ENCODE data around the gene NR2E3. TPM values are rescaled to one million over a fixed set of nuclear protein-coding genes. Genes with fewer than 3 reads are reported as not detected.

Gene NR2E3
- total and polyA plus RNA-seq, 11 donors, result 0.07 to 0.25 (median 0.16) TPM; not detected in 7

DNA sequence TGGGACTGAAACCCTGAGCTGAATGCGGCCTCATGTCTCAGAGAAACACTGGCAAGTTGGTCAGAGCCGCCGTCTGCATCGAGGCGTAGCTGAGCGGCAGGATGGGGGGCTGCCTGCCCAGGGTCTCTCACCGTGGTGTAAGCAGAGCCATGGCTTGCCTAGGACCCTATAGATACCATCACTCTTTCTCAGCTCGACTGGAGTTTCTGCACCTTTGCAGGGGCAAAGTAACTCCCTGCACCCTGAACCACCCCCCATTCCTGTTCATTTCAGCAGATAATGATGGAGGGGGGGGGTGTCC is 28.4 kb upstream of the NR2E3 start:
- peaks cover 0 to 3% (median 0%) of the 10 kb centered on the region in 9 donors for H3K36me3 ChIP-seq
- no peaks in the 10 kb centered on the region for H3K27me3 ChIP-seq
- DNase-seq (no peak), ATAC-seq (no peak)
- no peak overlapping the region for H3K4me3 ChIP-seq
- no peak overlapping the region for H3K27ac ChIP-seq
- peaks cover 0 to 37% (median 2%) of the 10 kb centered on the region in 12 donors for H3K4me1 ChIP-seq
- TF ChIP-seq POLR2A (IDR thresholded peaks at IDR 0.05), result no peak
- TF ChIP-seq, protein P1, sequence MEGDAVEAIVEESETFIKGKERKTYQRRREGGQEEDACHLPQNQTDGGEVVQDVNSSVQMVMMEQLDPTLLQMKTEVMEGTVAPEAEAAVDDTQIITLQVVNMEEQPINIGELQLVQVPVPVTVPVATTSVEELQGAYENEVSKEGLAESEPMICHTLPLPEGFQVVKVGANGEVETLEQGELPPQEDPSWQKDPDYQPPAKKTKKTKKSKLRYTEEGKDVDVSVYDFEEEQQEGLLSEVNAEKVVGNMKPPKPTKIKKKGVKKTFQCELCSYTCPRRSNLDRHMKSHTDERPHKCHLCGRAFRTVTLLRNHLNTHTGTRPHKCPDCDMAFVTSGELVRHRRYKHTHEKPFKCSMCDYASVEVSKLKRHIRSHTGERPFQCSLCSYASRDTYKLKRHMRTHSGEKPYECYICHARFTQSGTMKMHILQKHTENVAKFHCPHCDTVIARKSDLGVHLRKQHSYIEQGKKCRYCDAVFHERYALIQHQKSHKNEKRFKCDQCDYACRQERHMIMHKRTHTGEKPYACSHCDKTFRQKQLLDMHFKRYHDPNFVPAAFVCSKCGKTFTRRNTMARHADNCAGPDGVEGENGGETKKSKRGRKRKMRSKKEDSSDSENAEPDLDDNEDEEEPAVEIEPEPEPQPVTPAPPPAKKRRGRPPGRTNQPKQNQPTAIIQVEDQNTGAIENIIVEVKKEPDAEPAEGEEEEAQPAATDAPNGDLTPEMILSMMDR (IDR thresholded peaks at IDR 0.05), result no peak
- no peaks in the 10 kb centered on the region for H3K9me3 ChIP-seq
- 91 to 93% (median 92%) methylated on average over 8 of the region's 8 CpGs for WGBS, 4 donors
- intact Hi-C loops (cut with DNase I), result loop anchor here in 2 of 10 donors (10.0 kb wide), 1 partner anchor 373 kb away; no protein-coding TSS in a partner anchor

DNA sequence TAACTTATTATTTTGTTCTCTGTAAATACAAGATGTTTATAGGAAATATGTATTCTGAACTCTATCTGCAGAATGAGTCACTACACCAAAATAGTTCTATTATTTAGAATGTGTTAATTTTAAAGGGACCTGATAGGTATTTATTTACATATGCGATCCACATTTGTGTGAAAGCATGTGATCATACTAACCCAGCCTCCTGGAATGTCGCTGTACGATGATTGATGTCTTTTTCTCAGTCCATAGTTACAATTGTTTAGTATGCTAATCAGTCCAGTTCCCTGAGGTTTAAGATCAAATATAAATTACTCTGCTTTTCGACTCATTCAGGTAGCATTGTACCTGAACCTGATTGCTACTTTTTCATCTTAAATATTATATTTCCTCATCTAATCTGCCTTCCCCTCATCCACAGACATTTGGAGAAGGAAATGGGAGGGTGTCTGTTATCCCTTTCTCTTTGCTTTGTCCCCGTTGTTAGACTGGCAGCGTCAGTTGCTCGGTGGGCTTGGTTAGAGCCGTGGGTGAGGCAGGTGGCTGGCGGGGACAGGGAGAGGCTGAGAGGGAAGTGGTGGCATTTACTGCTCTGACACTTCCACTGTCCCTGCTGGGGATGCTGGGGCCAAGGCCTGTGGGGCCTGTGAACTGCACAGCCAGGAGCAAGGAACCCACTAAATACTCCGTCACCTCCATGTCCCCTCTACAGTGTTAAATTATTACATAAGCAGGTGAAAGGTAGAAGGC is 27.8 kb upstream of the NR2E3 start:
- intact Hi-C loops (cut with DNase I), result loop anchor here in 2 of 10 donors (10.0 kb wide), 1 partner anchor 372 kb away; no protein-coding TSS in a partner anchor
- no peak for DNase-seq
- Histone ChIP-seq H3K4me1 (peaks cover 0 to 31% (median 2%) of the 10 kb centered on the region in 12 donors), H3K27ac (no peak overlapping the region), H3K27me3 (no peaks in the 10 kb centered on the region), H3K36me3 (no peaks in the 10 kb centered on the region), H3K4me3 (no peak overlapping the region), H3K9me3 (no peaks in the 10 kb centered on the region)
- TF ChIP-seq POLR2A (IDR thresholded peaks at IDR 0.05), result no peak
- TF ChIP-seq, protein P1 (IDR thresholded peaks at IDR 0.05), result no peak
- WGBS, 4 donors, result 81 to 85% (median 84%) methylated on average over 10 of the region's 10 CpGs
- ATAC-seq, result no peak

DNA sequence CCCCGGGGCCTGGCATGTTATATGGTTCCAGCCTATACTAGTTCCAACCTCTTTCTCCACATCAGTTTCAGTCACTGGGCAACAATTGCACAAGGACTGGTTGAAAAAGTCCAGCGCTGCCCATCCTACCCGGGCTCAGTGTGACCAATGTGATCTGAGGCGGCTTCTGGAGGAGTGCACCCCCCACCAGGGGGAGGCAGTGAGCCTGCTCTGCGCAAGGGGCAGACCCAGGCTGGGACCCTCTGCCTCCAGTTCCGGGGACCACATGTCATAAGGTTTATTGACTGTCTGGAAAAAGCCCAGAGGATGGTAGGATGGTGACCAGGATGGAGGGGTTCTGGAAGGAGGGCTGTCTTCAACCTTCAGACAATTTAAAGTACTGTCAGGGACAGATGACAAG is 25.6 kb upstream of the NR2E3 start:
- H3K27me3 ChIP-seq, result no peaks in the 10 kb centered on the region
- no peak for TF ChIP-seq POLR2A (IDR thresholded peaks at IDR 0.05)
- TF ChIP-seq, protein P1 (IDR thresholded peaks at IDR 0.05), result peak in 7 of 12 donors; percentile 10 to 40 (median 26)
- 57 to 75% (median 72%) methylated on average over 3 to 6 of the region's 6 CpGs for WGBS, 4 donors
- H3K4me3 ChIP-seq, result no peak overlapping the region
- no peaks in the 10 kb centered on the region for H3K36me3 ChIP-seq
- intact Hi-C loops (cut with DNase I), result loop anchor here in 2 of 10 donors (5.0 to 10.0 kb wide), 2 partner anchors 32 to 370 kb away; no protein-coding TSS in a partner anchor
- H3K9me3 ChIP-seq, result no peaks in the 10 kb centered on the region
- H3K4me1 ChIP-seq, result peaks cover 0 to 21% (median 2%) of the 10 kb centered on the region in 12 donors
- DNase-seq (no peak), ATAC-seq (peak in 1 of 4 donors; percentile 22)
- no peak overlapping the region for H3K27ac ChIP-seq

DNA sequence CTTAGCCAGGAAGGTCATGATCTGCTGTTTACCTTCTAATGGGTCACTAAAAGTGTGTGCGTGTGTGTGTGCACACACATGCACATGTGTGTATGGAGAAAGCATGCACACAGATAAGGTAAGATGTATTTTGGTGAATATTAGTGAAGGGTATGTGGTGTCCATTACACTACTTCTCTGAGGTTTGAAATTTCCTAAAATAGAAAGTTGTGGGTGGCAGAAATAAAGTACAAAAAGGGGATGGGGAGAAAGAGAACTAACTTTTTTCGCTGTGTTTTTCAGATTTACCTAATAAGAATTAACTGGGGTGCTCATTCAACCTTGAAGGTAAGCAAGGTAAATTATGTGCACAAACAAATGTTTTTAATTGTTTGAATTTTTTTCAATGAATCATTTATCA is 24.4 kb upstream of the NR2E3 start:
- intact Hi-C loops (cut with DNase I), result loop anchor here in 2 of 10 donors (5.0 to 10.0 kb wide), 2 partner anchors 34 to 369 kb away; no protein-coding TSS in a partner anchor
- TF ChIP-seq, protein P1 (IDR thresholded peaks at IDR 0.05), result no peak
- no peak for TF ChIP-seq POLR2A (IDR thresholded peaks at IDR 0.05)
- no peaks in the 10 kb centered on the region for H3K27me3 ChIP-seq
- DNase-seq (no peak), ATAC-seq (no peak)
- no peak overlapping the region for H3K27ac ChIP-seq
- H3K9me3 ChIP-seq, result no peaks in the 10 kb centered on the region
- no peaks in the 10 kb centered on the region for H3K36me3 ChIP-seq
- peaks cover 0 to 11% (median 0%) of the 10 kb centered on the region in 12 donors for H3K4me1 ChIP-seq
- 93 to 95% (median 94%) methylated on average over 2 of the region's 2 CpGs for WGBS, 4 donors
- H3K4me3 ChIP-seq, result no peak overlapping the region

Measured in heart left ventricle (tissue), 16 donors.